Prostate gland (tissue), 2 donors: Measurements from ENCODE around the gene RBP3. TPM values are rescaled to one million over a fixed set of nuclear protein-coding genes. Genes with fewer than 3 reads are reported as not detected.

Experiments used
- DNase-seq: peaks from one replicate; pipeline ENCODE4 v3.0.0-alpha.2; 2019; ENCODE audit warnings: low spot score
- H3K27ac ChIP-seq, 2 donors: fragments of 200-600 bp; sonication (generic); 2 replicates each; pipeline ENCODE4 v1.5.1; 2017 to 2019
- H3K27me3 ChIP-seq: fragments of 200-600 bp; sonication (generic); replicated peaks from 2 replicates; pipeline ENCODE4 v1.5.1; 2019; ENCODE audit not compliant: insufficient read depth
- H3K36me3 ChIP-seq, 2 donors: fragments of 200-600 bp; sonication (generic); 1 replicate in 1 of 2; 2 replicates in 1 of 2; pipeline versions ENCODE4 v1.5.1 to v1.8.1; 2017 to 2019
- H3K4me1 ChIP-seq: fragments of 200-600 bp; sonication (generic); replicated peaks from 2 replicates; pipeline ENCODE4 v1.5.1; 2019
- H3K4me3 ChIP-seq, 2 donors: fragments of 200-600 bp; sonication (generic); 2 replicates each; pipeline ENCODE4 v1.5.1; 2017 to 2019
- H3K9me3 ChIP-seq: fragments of 200-600 bp; sonication (generic); 2 replicates; pipeline ENCODE4 v1.5.1; 2017
- CTCF ChIP-seq, 4 experiments: fragments of 200-600 bp in 2 of 4; fragments of 450-650 bp in 2 of 4; sonication (generic) in 2 of 4; IDR thresholded peaks; 1 replicate in 3 of 4; 2 replicates in 1 of 4; pipeline ENCODE4 v1.5.1; 2016 to 2019; ENCODE audit warnings: antibody characterized with exemption in 4 of 4, mild to moderate bottlenecking in 2 of 4, moderate library complexity in 2 of 4
- POLR2A ChIP-seq: fragments of 450-650 bp; IDR thresholded peaks from one replicate; pipeline ENCODE4 v1.6.1; 2016; ENCODE audit warnings: antibody characterized with exemption, mild to moderate bottlenecking
- POLR2AphosphoS5 ChIP-seq: sonication (generic); formaldehyde crosslinking; IDR thresholded peaks from one replicate; pipeline ENCODE4 v1.6.1; 2017; ENCODE audit warnings: antibody characterized with exemption
- WGBS: methylation state at CpG from one replicate; pipeline ENCODE4 v1.1.5; 2018; 5-methylcytosine and 5-hydroxymethylcytosine counted together
- intact Hi-C: fragments of 100-400 bp; cut with DNase I; formaldehyde crosslinking; loops from one replicate; pipeline ENCODE4 v1.14.2; 2022
- total RNA-seq, 2 donors: library from RNA; depleted of rRNA; stranded (reverse); fragments of >200 nt; gene quantifications; one replicate each; pipeline ENCODE4 v1.1.0, GENCODE V29; 2016

The RBP3 gene
- total RNA-seq, 2 donors from 2014 or later = not detected

- no peak for TF ChIP-seq POLR2AphosphoS5
- no peak for TF ChIP-seq POLR2A
- TF ChIP-seq CTCF (IDR thresholded peaks at IDR 0.05) = no peak
Observed at GRCh38 chr10:47334466-47335295, 13.5 kb upstream of the RBP3 start.

GRCh38 chr10:47335906-47336305, 12.3 kb upstream of the RBP3 start:
- no peaks in the 10 kb centered on the region for H3K9me3 ChIP-seq
- no peak for DNase-seq
- no peak overlapping the region for H3K27ac ChIP-seq
- no peaks in the 10 kb centered on the region for H3K4me1 ChIP-seq
- no peak overlapping the region for H3K4me3 ChIP-seq
- H3K36me3 ChIP-seq = no peaks in the 10 kb centered on the region
- WGBS = 96% methylated on average over 3 of the region's 5 CpGs
- no peaks in the 10 kb centered on the region for H3K27me3 ChIP-seq
- intact Hi-C loops = no loop called here
- TF ChIP-seq POLR2A (no peak), POLR2AphosphoS5 (no peak), CTCF (IDR thresholded peaks at IDR 0.05) (no peak)

More at GRCh38 chr10:47334466-47335295, 13.5 kb upstream of the RBP3 start:
- DNase-seq = no peak
- Histone ChIP-seq H3K36me3 (no peaks in the 10 kb centered on the region), H3K4me1 (no peaks in the 10 kb centered on the region), H3K27me3 (no peaks in the 10 kb centered on the region), H3K4me3 (no peak overlapping the region), H3K9me3 (no peaks in the 10 kb centered on the region), H3K27ac (no peak overlapping the region)
- WGBS = 85% methylated on average over 8 of the region's 8 CpGs
- intact Hi-C loops = no loop called here

- no peaks in the 10 kb centered on the region for H3K27me3 ChIP-seq
- TF ChIP-seq POLR2AphosphoS5 (no peak), POLR2A (no peak), CTCF (IDR thresholded peaks at IDR 0.05) (no peak)
- 67% methylated on average over 15 of the region's 15 CpGs for WGBS
- no peak overlapping the region for H3K27ac ChIP-seq
- intact Hi-C loops = no loop called here
- no peak for DNase-seq
- no peaks in the 10 kb centered on the region for H3K36me3 ChIP-seq
- H3K4me3 ChIP-seq = no peak overlapping the region
- H3K9me3 ChIP-seq = no peaks in the 10 kb centered on the region
- no peaks in the 10 kb centered on the region for H3K4me1 ChIP-seq
Observed at GRCh38 chr10:47336387-47337134, 11.6 kb upstream of the RBP3 start.

GRCh38 chr10:47337310-47337709, 10.9 kb upstream of the RBP3 start:
- intact Hi-C loops = no loop called here
- no peaks in the 10 kb centered on the region for H3K9me3 ChIP-seq
- no peak for DNase-seq
- WGBS = 76% methylated on average over 4 of the region's 4 CpGs
- no peaks in the 10 kb centered on the region for H3K27me3 ChIP-seq
- no peaks in the 10 kb centered on the region for H3K4me1 ChIP-seq
- no peak overlapping the region for H3K27ac ChIP-seq
- TF ChIP-seq POLR2A (no peak), POLR2AphosphoS5 (no peak), CTCF (IDR thresholded peaks at IDR 0.05) (no peak)
- no peak overlapping the region for H3K4me3 ChIP-seq
- H3K36me3 ChIP-seq = no peaks in the 10 kb centered on the region
